HG02678 (cell line): ENCODE measurements around the gene UBE2G2.

Source experiments
- ATAC-seq: cut with Tn5 transposase; IDR thresholded peaks from one replicate; pipeline ENCODE4 v1.9.1; 2021; ENCODE audit warnings: mild to moderate bottlenecking, moderate library complexity; ENCODE audit not compliant: unreplicated experiment

Gene UBE2G2

GRCh38 chr21:44752671-44753235 lies 48.9 kb downstream of the UBE2G2 start:
- ATAC-seq = no peak

DNA sequence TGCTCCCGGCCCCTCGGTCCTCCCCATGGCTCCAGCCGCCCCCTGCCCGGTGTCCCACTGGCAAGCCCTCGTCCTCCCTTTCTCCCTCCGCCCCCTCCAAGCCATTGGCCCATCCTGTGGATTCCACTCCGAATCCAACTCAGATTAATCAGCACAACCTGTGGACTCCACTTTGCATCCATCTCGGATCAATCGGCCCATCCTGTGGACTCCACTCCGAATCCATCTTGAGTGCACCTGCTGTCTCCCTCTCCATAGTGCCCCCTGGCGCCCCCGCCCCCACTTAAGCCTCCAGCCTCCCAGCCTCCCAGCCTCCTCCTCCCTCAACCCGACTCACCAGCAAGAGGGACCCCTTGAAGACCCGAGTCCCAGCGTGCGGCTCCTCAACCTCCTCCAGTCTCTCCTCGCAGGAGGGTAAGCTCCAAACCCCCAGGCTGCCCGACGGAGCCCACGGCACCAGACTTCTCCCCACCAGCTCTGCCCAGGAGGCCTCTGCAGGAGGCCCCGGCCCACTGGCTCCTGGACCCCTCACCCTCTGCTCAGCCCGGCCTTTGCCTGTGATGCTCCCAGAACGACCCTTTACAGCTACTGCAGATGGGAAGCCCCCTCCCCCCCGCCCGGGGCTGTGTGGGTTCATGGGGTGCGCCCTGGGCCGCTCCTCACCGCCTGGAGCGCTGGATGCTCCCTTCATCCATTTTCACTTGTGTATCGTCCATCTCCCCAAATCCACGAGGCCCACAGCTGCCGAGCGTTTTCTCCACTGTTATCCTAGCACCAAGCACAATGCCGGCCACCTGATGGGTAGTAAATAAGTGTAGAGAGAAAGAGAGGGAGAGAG lies 49.6 kb downstream of the UBE2G2 start:
- ATAC-seq = no peak

DNA sequence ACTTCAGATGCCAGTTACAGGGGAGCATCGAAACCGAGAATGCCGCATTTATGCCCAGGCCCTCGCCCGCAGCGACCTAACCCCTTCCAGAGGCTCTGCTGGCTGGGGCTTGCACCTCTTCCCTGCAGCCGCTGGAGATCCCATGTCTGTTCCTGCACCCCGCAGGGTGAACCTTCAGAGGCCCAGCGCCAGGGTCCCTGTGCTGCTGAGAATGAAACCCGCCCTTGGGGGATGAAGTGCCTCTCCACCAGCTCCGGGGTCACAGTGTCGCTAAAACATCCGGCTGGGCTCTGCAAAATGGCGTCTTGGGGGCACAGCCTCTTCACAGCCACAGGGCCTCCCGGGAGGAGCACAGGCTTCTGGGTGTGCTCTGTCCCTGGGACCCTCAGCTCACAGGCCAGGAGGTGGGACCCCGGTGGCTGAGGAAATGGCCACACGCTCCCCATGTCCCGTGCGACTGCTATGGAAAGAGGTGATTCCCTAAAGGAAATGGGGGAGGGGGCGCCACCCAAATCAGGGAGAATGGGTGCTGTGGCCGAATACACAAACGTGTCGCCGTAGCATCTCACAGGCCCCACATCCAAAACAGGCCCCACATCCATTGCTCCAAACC lies 50.3 kb downstream of the UBE2G2 start:
- no peak for ATAC-seq

DNA sequence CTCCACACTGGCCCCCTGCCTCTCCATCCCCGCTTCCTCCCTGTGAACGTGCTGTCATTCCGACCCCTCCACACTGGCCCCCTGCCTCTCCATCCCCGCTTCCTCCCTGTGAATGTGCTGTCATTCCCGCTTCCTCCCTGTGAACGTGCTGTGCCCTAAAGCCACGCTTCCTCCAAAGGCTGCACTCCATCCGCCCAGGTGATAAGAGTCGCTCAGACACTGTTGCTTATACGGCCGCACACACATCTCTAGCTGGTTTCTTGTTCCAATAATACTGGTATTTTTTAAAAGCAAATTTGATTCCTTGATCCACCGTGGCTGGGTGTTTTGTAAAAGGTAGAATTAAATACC lies 51.0 kb downstream of the UBE2G2 start:
- no peak for ATAC-seq

GRCh38 chr21:44749759-44750674 lies 51.6 kb downstream of the UBE2G2 start:
- no peak for ATAC-seq

- no peak for ATAC-seq
Observed at GRCh38 chr21:44749116-44749758, 52.4 kb downstream of the UBE2G2 start.

- ATAC-seq = no peak
Observed at GRCh38 chr21:44748621-44749020, 53.0 kb downstream of the UBE2G2 start.

GRCh38 chr21:44742418-44743153 lies 59.0 kb downstream of the UBE2G2 start:
- ATAC-seq = no peak

DNA sequence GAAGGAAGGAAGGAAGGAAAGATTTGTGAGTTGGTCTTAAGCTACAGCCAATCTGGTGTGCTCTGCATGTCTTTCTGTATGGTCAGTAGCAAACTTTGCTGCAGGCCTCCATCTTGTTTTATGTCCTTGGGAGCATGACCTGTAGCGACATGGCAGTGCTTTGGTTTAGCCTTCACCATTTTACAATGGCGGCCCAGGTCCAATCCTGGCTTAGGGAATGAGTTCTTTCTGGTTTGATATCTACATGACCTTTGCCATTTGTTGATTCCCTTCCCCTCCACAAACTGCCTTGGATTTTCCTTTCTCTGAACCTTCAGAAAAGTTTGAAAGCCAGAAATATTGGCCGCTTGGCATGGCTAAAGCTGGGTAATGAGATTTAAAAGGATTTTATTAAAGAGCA lies 59.7 kb downstream of the UBE2G2 start:
- no peak for ATAC-seq

DNA sequence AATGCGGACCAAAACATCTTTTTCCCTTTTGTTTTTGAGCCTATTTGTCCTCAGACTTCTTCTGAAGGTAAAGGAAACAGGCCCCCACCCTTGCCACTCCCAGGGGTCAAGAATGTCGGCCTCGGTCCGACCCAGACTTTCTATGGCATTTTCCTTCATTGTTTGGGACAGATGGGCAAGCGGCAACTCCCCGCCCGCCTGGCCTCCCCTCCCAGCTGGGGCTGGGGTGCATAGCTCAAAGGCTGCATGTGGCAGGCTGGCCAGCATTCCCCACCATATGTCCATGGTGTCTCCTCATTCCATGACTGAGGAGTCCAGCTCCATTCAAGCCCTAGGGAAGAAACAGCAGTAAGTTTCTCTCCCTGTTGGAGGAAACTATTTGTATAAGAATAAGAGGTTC lies 60.9 kb downstream of the UBE2G2 start:
- no peak for ATAC-seq

DNA sequence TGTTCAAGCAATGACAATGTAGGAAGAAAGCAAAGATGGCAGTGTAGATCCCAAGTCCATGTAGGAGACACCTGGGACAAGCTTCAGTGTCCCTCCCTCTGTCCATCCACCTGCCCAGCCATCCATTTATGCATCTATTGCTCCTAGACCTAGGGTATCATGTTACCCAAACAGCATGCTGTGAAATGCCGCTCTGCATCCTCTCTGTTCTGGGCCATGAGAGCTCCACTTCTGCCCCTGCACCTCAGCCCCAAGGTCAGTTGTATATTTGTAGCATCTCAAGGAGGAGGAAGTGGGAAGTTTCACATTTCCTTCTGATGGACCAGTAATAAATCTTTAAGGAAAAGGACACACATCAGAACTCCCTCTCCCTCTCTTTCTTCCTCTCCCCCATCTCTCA lies 62.3 kb downstream of the UBE2G2 start:
- no peak for ATAC-seq

DNA sequence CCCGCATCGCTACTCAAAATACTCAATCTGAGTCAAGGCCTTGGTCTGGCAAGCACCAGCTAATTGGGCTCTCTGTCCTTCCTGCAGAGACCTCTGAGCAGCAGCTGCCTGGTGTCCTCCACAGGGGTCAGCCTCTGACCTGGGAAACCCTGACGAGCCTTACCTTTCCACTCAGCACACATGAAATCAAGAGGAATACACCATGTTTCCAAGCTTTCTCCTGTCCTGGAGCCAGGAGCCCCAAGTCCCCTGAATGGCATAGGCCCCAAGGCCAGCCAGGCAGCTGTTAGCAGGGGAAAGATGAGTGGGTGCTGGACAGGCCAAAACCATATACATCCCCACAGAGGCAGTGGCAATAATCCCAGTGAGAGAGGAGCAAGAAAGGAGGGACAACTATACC lies 63.0 kb downstream of the UBE2G2 start:
- ATAC-seq = no peak

DNA sequence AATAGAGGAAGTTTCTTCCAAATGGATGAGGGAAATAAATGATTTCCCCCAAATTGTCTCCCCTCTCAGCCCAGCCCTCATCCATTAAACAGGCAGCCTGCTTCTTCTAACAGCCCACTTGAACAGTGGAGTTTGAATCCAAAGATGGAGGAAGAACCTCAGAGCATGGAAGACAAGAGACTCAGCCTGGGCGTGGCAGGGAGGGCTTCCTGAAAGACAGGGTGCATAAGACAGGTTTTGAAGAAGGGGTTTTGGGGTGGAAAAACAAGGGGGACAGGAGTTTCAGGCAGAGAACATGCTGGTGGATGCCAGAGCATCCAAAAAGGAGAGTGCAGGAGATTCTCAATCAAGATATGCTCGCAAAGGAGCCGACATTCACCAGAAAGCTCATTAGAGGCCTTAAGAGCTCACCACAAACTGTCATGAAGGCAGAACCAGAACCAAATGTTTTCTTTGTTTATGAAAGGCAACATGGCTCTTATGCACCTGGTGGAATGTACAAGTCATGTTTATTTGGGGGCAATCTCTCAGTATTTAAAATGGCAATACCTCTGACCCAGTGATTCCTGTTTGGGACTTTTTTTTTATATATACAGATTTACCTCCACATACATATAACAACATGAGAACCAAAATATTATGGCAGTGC lies 63.8 kb downstream of the UBE2G2 start:
- ATAC-seq = no peak

GRCh38 chr21:44736291-44737004 lies 65.2 kb downstream of the UBE2G2 start:
- ATAC-seq = no peak

GRCh38 chr21:44735821-44736220 lies 65.8 kb downstream of the UBE2G2 start:
- no peak for ATAC-seq

DNA sequence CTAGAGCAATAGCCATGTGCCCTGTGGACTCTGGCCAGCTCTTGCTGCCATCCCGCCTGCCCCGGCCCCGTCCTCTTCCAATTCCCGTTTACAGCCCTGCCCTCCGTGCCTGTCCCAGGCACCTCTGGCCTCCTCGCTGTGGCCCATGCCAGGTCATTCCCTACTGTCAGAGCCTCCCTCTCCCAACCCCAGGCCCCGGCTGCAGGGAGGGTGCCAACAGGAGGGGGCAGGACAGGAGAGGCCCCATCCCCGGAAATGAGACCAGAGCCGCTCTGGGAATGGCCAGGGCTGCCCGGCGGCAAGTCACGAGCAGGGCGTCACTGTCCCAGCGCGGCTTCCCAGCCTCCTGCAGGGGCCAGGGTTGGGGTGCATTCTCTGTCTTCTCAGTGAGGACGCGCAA lies 66.8 kb downstream of the UBE2G2 start:
- ATAC-seq = no peak

- no peak for ATAC-seq
Observed at GRCh38 chr21:44734026-44734745, 67.4 kb downstream of the UBE2G2 start.

DNA sequence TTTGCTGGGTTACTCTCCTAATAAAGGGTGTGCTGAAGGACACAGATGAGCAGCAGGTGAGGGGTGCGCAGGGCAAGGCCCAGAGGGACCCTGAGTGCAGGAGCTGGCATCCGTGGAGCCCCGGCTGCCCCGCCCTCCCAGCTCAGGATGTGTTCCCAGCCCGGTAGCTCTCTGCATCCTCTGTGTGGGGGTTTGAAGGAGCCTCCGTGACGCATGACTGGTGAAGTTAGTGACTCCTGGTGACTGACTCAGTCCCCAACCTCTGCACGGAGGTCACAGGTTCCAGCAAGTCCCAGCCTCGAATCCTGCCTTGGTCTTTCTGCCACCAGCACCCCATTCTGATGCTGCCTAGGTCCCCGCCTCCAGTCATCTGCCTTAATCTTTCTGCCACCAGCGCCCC lies 68.7 kb downstream of the UBE2G2 start:
- ATAC-seq = no peak
